SH-SY5Y (cell line): ENCODE results near the gene SLC9A9.

ENCODE experiments used
- GATA2 ChIP-seq: IDR thresholded peaks from 2 replicates; pipeline ENCODE4 v1.6.1; 2011; ENCODE audit warnings: mild to moderate bottlenecking, low read depth, low read length
- GATA3 ChIP-seq: IDR thresholded peaks from 2 replicates; pipeline ENCODE4 v1.6.1; 2011; ENCODE audit warnings: low read depth, mild to moderate bottlenecking, low read length, moderate library complexity

DNA sequence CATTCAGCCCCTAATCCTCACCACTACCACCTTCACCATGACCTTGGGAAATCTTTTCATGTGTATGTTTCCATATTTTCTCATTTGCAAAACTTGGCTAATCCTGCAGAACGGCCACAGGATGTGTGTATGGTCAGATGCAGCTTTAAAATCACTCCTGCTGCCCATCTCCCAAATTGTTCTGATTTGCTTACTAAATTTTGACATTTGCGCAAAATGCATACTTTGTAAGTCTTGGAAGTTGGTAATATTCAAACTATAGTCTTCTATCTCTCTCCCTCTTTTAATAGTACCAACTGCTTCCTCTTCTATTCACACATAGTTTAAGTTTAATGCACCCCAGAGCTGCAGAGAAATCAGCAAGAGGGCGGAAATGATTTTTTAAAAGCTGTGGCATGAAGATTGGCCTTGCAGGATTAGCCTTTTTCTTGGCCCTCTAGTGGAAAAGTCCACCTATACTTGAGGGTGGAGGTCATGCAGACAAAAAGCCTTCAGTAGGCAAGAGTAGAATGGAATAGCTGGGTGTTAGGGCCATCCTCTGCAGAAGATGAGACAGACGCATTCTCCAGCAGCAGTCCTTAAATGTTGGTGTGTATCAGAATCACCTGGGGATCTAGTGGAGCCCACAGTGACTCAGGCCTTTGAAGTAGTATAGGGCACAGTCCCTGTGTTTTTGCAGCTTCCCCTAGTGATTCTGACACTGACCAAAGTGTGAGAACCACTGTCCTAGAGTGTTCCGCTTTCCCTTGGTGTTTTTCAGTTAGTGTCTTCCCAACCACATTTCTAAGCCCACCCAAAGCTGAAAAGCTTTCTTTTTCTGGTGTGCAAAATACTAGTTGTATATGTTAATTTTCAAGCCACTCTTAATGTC is 547.0 kb downstream of the SLC9A9 start:
- TF ChIP-seq GATA2 (no peak), GATA3 (no peak)
